OCI-LY3 (cell line): ENCODE measurements around the gene CRYBG3.

Experiments
- EZH2phosphoT487 ChIP-seq: fragments of 200-600 bp; shearing (Covaris generic); IDR thresholded peaks from 2 replicates; pipeline ENCODE4 v1.6.1; 2018; ENCODE audit warnings: antibody characterized with exemption, mixed run types, low read depth
- TF ChIP-seq, protein P1 (sequence below): fragments of 200-600, 300-600 bp; sonication (generic); IDR thresholded peaks from 2 replicates; pipeline ENCODE4 v1.5.1; 2014; ENCODE audit warnings: antibody characterized with exemption, low read length, low read depth

GRCh38 chr3:97841956-97842355, 20.1 kb downstream of the CRYBG3 start:
- TF ChIP-seq, protein P1, sequence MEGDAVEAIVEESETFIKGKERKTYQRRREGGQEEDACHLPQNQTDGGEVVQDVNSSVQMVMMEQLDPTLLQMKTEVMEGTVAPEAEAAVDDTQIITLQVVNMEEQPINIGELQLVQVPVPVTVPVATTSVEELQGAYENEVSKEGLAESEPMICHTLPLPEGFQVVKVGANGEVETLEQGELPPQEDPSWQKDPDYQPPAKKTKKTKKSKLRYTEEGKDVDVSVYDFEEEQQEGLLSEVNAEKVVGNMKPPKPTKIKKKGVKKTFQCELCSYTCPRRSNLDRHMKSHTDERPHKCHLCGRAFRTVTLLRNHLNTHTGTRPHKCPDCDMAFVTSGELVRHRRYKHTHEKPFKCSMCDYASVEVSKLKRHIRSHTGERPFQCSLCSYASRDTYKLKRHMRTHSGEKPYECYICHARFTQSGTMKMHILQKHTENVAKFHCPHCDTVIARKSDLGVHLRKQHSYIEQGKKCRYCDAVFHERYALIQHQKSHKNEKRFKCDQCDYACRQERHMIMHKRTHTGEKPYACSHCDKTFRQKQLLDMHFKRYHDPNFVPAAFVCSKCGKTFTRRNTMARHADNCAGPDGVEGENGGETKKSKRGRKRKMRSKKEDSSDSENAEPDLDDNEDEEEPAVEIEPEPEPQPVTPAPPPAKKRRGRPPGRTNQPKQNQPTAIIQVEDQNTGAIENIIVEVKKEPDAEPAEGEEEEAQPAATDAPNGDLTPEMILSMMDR = no peak
- TF ChIP-seq EZH2phosphoT487 = no peak
